HG02884 (cell line): ENCODE measurements around the gene LY9.
"Not testable (repeated sequence)": the region's sequence is repeated elsewhere in the genome, so short reads cannot be mapped to it uniquely, and the experiment has no call there.

Experiments used
- ATAC-seq: cut with Tn5 transposase; IDR thresholded peaks from one replicate; pipeline ENCODE4 v1.9.1; 2021; ENCODE audit warnings: mild to moderate bottlenecking, moderate library complexity; ENCODE audit not compliant: unreplicated experiment

The LY9 gene

DNA sequence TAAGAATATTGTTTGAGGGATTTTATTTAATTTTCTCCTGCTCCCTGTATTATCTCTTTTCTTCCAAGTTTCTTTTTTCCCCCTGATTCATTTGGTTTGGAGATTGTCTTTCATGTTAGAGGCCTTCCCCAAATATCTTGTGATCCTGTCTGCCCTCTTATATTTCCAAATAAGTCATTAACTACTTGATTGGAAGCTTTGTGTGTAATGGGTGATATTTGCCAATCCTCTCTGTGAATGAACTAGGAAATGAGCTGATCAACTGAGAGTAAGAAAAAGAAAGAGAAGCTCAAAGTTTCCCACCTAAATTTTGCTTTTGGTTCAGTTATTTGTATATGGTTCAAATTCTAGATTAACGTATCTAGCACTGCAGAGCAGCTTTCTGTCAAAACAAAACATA, 23.6 kb upstream of the LY9 start:
- no peak for ATAC-seq

DNA sequence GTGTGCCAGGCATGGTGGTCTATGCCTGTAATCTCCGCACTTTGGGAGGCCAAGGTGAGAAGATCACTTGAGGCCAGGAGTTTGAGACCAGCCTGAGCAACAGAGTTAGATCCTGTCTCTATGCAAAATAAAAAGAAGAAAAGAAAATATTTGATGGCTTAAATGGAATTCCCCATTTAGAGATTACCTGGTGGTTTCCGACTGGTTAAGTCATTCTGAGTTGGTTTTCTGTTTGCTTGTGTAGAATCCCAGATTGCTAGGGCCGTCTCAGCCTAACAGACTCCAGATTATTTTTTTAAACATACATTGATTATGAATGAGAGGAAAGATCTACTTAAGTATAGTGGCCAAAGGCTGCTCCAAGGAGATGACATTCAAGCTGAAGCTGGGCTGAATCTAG, 22.9 kb upstream of the LY9 start:
- no peak for ATAC-seq

DNA sequence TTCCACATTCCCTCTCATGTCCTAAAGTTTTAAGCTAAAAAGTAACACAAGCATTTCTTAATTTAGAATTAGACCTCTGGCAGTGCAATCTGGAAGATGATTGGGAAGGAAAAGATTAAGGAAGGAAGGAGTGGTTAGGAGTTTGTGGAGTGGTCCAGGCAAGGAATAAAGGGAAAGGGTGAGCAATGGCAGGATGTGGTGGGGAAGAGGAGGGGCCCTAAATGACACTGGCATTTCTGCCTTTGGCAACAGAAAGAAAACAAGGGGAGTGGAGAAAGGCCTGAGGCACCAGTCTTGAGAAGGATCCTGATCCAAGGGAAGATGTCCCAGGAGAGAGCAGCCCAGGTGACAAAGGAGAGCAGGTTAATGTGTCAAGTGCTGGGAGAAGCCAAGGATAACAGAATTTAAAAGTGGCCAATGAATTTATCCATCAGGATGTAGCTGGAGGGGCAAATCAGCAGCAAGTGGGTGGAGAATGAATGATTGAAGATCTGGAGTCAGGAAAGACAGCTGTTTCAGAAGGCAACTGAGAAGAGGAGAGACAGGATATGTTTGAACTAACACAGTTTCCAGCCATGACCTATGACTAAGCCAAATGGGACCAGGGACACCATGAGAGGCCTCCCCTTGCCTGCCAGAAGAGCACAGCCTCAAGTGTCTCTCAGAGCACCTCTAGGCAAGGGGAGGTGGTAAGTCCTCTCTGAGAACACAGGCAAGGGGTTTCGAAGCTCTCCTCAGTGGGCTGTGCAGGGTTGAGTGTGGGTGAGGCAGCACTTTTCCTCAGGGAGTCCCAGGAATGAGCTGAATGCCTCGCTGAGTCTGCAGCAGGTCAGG, 20.9 kb upstream of the LY9 start:
- no peak for ATAC-seq

- no peak for ATAC-seq
These were observed 19.8 kb upstream of the LY9 start for GRCh38 chr1:160776178-160776577.

DNA sequence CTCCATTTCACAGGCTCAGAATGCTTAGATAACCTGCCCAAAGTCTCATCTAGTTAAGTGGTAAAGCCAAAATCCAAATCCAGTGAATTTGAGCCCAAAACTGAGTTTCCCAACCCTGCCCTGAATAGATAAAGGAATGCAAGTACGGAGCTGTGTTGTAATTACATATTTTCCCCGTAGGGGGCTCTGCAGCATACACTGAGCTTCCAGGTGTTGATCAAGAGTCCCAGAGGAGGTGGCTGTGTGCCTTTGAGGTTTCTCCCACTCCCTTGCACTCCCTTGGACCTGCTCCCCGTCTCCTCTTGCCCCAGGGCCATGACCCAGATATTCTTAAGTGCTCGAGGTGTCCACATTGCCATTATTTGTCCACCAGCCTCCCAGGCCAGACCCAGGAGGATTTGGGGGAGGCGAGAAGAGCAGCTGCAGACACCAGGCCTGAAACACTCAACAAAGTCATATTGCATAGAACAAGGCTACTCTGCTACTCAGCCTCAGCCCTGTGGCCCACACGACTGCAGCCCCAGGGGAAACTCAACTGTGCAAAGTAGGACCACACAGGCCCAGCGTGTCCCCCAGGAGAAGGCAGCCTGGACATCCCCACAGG, 18.4 kb upstream of the LY9 start:
- no peak for ATAC-seq

DNA sequence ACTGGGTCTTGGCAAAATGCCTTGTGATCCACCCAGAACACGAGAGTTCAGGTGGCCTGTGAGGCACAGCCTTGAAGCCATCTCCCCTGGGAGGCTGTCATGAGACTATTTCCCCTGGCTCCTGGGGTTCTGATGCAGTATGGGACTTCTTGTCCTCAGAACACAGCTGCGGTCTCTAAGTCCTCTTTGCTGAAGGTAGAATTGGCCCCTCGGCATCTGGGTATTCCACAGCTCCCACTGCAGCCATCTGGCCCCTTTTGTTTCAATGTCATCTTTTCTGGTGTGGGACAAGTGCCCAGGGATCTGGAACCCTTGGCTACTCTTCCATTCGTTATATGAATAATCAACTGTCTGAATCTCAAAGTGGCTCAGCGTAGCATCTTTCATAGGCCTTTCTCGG, 17.0 kb upstream of the LY9 start:
- ATAC-seq: no peak

DNA sequence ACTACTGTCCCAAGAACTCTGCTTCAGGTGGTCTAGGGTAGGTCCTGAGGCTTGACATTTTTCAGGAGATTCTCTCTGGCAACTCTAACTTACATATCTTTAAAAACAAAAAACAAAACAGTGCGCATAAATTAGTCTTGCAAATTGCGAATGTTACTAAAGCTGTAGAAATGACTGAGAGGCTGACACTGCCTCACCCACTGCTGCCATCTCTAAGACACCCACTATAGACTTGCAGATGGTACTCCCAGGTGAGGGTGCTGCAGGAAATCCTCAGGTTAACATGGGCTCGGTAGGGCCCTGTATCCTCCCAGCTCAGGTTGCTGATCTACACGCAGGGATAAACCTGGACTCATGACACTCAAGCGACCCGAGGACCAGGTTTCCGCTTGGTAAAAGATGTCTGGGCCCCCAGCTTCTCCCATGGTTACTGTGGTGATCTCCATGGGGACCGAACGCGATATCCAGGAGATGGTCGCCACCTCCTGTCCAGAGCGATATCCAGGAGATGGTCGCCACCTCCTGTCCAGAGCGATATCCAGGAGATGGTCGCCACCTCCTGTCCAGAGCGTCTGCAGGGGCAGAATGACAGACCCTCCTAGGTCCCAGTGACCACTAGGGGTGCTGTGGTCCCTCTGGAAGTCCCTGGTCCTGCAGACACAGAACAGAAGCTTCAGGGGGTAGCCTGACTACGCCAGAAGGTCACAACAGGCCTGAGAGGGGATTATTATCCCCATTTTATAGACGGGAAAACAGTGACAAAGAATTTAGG, 16.2 kb upstream of the LY9 start:
- ATAC-seq: no peak

DNA sequence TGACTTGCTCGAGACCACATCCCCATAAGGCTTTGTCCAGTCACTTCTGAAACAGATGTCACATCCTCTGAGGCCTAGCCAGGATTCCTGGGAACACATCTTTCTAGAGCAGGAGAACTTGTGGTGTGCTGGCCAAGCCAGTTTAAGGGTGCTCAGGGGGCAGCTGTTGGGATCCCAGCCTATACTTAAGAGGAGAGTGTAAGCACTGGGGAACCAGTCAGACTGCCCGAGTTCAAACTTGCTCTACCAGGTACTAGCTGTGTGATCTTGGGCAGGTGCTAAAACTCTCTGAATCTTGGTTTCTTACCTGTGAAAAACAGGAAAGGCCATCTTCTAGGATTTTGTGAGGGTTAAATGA, 15.6 kb upstream of the LY9 start:
- ATAC-seq: no peak

DNA sequence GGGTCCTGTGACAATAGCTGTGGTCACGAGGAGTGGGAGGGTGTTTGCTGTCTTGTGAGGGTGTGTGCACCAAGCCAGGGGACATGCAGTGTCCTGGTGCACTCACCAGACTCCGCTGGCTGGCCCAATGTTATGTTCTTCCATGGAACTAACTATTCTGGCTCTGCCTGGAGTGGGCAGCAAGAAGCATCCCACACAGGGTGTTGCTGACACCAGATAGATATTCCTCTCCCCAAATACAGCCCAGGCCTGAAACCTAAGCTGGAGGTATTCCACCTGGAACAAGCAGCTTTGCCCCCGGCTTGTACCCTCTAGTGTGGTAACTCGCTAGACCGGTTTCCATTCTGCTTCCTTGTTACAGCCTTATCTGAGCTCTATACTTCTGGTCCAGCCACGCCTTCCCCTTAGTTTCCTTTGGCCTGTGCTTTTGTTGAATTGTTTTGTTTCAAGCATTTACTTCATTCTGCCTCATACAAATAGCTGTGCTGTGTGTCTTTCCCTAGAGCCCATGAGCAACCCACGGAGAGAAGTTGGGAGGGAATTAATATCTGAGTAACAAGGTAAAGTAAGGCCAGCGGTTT, 14.7 kb upstream of the LY9 start:
- ATAC-seq: no peak

DNA sequence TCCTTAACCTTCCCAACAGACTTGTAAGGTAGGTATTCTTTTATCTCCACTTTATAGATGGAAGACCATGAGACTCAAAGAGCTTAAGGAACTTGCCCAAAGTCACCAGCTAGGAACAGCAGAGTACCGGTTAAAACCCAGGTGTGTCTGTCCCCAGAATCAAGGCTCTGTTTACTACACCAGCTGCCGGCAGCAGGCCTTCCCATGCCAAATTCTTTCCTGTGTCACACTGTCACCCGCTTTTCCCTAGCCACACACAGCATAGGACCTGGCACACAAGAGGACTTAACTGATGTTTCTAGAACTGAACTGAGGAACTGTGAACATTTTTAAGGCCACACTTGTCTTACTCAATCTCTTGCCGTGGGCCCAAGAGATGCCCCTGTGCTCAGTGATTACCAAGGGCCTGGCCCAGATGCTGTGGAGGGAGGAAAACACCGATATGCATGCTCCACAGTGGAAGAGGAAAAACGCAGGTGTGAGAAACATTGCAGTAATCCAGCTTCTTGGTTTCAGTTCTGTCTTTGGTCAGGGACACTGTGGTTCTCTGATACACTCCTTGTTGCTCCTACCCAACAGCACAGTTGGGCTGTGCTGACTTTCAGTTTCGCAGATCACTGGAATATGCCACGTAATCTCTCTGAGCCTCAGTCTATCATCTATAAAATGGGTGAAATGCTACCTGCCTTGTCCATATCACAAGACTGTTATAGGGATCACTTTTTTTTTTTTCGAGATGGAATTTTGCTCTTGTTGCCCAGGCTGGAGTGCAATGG, 13.9 kb upstream of the LY9 start:
- ATAC-seq: peak; percentile 90

DNA sequence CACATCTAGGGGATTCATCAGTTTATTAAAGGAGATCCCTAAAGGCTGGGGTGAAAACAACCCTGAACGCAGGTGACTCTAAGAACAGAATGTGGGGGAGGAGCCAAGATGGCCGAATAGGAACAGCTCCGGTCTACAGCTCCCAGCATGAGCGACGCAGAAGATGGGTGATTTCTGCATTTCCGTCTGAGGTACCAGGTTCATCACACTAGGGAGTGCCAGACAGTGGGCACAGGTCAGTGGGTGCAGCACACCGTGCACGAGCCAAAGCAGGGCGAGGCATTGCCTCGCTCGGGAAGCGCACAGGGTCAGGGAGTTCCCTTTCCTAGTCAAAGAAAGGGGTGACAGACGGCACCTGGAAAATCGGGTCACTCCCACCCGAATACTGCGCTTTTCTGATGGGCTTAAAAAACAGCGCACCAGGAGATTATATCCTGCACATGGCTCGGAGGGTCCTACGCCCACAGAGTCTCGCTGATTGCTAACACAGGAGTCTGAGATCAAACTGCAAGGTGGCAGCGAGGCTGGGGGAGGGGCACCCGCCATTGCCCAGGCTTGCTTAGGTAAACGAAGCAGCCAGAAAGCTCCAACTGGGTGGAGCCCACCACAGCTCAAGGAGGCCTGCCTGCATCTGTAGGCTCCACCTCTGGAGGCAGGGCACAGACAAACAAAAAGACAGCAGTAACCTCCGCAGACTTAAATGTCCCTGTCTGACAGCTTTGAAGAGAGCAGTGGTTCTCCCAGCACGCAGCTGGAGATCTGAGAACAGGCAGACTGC, 12.8 kb upstream of the LY9 start:
- ATAC-seq: not testable (repeated sequence)

DNA sequence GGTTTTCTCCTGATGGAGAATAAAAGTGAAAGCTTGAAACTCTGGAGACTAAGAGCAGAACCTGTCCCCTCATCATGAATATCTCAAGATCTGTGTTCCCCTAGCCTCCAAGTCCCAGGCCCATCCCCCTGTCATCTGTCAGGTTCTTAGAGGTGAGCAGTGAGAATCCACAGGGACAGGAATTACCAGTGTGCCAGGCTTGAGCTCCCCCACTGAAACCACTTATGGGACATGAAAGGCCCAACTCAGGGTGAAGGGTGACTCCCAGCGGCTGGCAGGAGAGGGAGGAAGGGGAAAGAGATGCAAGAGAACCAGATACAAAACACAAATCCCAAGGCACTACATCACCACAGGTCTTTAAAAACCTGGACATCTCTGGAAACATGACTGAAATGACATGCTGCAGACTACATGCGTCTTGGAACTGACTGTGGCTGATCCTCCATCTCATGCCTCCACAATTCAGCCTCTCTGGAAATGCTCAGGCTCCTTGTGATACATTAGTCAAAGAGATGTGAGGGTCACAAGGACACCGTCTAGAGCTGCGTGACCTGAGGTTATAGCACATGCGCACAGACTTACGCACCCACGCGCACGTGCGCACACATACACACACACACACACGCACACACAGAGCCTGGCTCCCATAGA, 6.8 kb upstream of the LY9 start:
- ATAC-seq: no peak

DNA sequence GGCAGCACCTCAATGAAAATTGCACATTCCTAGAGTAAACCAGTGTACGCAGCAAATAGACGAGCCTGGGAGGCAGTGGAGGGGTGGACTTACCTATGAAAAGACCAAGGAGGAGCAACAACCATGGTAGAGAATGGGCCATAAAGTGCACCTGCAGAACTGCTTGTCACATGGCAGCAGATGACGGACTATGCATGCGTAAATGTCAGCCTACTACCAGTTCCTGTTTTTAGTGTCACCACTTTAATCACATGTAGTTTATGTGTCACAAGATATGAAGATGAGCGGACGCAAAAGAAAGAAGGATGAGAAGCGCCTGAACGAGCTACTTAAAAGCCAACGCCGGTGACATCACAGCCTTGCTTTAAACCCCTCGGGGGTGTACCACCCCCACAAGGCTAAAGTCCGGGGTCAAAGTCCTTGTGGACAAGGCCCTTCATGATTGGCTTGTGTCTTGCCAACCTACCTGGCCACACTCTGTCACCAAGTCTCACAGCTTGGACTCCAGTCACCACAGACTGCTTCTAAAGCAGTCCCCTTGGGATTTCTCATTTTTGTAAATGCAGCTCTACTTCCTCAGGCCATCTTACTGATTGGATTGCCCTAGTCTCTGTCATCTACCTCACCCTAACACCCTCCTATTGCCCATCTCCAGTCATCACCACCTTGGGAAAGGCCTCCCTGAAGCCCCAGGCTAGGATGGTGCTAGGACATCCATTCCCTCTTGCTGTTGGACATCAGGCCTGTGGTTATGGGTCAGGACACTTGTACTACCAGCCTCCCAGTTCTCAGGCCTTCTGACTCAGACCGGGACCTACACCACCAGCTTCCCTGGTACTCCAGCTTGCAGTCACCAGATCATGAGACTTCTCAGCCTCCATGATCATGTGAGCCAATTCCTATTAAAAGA, 6.0 kb upstream of the LY9 start:
- ATAC-seq: peak; percentile 92

DNA sequence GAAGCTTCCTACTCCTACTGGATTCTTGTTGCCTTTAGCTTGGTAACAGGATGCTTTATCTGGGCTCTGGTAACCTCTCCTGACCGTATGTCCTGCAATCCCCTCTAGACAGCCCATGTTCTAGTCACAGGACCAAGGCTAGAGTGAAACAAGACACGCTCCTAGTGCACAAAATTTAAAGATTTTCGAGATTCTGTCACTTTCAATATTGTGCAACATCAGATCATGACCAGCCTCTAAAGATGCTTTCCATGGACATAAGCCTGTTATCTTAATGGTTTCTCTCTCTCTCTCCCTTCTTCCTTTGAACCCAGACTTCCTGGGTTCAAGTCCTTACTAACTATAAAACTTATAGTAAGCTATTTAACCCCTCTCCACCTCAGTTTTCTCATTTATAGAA, 1.6 kb upstream of the LY9 start:
- no peak for ATAC-seq

GRCh38 chr1:160797271-160797709, 1.3 kb downstream of the LY9 start:
- ATAC-seq: no peak

DNA sequence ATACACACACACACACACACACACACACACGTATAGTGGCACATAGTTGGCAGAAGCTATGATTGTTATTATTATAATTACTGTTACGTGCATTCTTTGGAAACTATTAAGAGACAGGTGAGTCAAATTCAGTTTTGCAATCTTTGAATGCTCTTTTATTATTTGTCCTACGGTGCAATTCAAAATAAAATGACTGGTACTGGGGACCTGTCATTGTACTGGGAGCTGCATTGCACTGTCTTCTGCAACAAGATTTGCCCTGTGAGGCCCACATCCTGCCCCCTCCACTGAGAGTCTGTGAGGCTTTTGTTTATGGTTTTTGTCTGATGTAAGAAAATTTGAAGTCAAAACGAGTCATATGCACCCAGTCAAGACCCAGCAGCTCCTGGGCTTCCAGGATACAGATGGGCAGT, 1.9 kb downstream of the LY9 start:
- ATAC-seq: no peak

DNA sequence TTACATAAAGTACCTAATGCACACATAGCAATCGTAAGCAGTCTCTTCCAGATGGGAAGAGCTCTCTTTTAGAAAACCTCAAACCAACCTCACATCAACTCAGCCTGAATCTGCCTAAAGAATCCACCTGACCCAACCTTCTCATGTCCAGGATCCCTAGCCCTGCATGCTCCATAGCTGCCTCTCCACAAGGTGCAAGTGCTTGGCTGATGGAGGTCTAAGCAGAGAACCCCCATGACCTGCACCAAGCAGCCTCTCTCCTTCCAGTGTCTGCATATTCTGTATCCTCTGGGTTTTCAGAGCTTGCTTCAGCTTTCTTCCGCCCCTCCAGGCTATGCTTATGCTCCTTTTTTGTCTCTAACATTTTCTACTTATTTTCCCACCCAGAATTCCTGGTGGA, 2.5 kb downstream of the LY9 start:
- ATAC-seq: no peak

DNA sequence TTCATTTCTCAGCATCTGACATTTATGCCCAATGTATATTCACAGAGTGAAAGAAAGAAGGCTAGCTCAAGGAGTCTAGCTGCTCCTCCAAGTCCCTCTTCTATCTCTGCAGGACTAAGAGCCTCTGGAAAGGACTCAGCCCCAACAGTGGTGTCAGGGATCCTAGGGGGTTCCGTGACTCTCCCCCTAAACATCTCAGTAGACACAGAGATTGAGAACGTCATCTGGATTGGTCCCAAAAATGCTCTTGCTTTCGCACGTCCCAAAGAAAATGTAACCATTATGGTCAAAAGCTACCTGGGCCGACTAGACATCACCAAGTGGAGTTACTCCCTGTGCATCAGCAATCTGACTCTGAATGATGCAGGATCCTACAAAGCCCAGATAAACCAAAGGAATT, 3.7 kb downstream of the LY9 start:
- ATAC-seq: no peak

- ATAC-seq: no peak
These were observed 4.2 kb downstream of the LY9 start for GRCh38 chr1:160800142-160800541.
